ENCODE measurements around the gene CA4.

CA4 gene

DNA sequence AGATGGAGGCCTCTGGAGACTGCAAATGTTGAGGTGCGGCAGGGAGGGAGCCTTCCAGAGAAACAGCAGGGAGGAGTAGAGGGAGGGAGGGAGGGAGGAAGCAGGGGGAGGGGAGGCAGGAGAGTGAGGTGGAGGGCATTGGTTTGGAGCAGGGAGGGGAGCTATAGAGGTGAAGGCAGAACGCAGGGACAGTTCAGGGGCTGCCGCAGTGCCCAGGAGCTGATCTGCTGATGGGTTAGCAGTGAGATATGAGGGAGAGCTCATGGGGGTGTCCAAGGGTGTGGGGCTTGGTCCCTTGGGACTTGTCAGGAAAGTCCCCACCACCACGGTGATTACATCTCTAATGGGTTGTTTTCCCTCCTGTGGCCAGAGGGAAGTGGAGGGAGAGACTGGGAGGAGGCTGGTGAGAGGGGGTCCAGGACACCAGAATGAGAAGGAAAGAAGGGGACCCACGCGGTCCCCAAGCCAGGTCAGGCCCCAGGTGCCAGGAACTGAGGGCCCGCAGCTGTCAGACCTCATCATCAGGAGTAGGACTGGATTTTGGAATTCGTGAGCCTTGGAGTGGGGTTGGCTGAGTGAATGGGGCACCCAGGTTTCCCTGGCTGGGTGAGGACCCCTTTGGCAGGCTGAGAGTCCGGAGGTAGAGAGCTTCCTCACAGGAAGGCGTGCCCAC lies 11.2 kb downstream of the CA4 start (continued):
- no peak for TF ChIP-seq PRDM1 (tag by site-specific recombination; IDR thresholded peaks at IDR 0.05)

DNA sequence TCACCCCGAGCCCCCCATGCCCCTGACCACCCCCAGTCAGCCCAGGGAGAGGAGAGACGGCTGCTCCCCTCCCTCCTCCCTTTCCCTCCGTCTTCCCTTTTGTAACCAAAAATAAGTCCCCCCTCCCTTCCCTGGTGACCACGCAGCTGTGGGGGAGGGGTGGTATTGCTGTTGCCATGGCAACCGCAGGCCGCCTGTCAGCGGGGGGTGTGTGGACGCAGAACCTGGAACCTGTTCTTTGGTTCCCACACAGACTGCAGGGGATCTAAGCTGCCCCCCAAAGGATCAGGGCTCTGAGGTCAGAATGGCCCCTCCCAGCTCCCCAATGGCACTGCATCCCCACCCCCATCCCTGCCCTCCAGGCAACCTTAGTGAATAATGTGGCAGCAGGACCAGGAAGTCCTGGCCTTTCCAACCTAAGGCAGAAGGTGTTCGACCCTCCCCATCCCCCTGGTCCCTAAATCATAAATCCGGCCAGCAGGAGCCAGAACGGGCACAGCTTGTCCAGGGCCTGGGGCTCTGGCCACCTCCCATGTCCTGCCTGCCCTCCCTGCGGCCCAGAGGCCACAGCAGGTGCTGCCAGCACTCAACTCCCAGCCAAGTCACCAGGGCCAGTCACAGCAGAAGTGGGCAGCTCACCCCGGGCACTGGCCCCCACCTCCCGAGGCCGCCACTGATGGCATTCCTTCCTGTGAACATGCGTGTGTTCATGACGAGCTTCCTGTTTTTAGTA lies 12.0 kb downstream of the CA4 start:
- H3K27ac ChIP-seq (ENCODE audit: extremely low read depth, low read depth, low read length), result no peak overlapping the region

DNA sequence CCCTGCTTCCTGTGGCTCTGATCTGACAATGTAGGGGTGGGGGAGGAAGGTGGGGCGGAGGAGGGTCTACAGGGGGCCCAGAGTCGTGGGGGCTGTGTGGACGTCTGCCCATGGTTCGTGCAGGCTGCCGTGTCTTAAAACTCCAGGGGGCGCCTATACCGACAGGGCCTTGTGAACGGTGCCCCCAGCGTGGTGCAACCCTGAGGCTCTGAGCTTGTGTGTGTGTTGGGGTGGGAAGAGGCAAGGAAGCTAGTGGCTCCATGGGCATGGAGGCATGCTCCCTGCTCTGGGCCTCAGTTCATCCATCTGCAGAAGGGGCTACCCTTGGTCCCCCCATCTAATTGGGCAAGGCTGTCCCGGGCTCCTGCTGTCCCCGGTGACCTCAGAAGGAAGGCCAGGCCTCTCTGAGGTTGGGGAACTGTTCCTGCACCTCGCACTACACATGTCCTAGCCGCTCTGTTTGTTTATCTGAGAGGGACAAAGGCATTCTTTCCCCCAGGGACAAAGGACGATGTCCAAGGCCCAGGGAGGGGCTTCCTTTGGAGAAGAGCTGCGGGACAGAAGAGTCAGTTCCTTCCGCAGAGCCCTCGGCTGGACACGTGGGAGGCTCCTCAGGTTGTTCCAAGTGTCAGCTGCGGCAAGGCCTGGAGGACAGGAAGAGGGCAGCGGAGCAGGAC lies 13.5 kb downstream of the CA4 start:
- ChIA-PET CTCF (interaction anchor here (1.4 kb wide), 1 partner anchor 11 kb away, joined by 4 read pairs; no protein-coding TSS in a partner anchor), POLR2A (no interaction called here)
- Histone ChIP-seq H3K9me3 (ENCODE audit: control insufficient read depth, insufficient read depth, low read depth, low read length) (no peaks in the 10 kb centered on the region), H3K4me1 (ENCODE audit: control insufficient read depth, insufficient read depth, low read length) (no peaks in the 10 kb centered on the region), H3K4me3 (ENCODE audit: low read depth, low read length) (no peak overlapping the region), H3K27ac (ENCODE audit: extremely low read depth, low read depth, low read length) (no peak overlapping the region), H3K36me3 (ENCODE audit: control insufficient read depth in 2 of 2, insufficient read depth in 1 of 2, low read length in 2 of 2) (no peaks in the 10 kb centered on the region)
- TF ChIP-seq ZNF341 (tag by site-specific recombination; IDR thresholded peaks at IDR 0.05; ENCODE audit: low read depth) (peak; percentile 64), ZFHX2 (tag by site-specific recombination; conservative IDR thresholded peaks at IDR 0.05) (peak; percentile 34; the same call in 1 of the 2 replicates), ZNF24 (tag by site-specific recombination; IDR thresholded peaks at IDR 0.05) (0 out of 2 replicates have a peak, but pooled peaks have one; percentile 18), ZNF2 (tag by site-specific recombination; IDR thresholded peaks at IDR 0.05) (no peak), SCRT2 (tag by site-specific recombination; IDR thresholded peaks at IDR 0.05) (no peak), GLIS1 (tag by site-specific recombination; IDR thresholded peaks at IDR 0.05) (peak; percentile 90), ZNF146 (tag by site-specific recombination; IDR thresholded peaks at IDR 0.05) (no peak), ZIC2 (tag by site-specific recombination; IDR thresholded peaks at IDR 0.05) (peak; percentile 100), GLIS2 (tag by site-specific recombination; IDR thresholded peaks at IDR 0.05) (peak; percentile 65), SALL2 (tag by site-specific recombination; IDR thresholded peaks at IDR 0.05; ENCODE audit: borderline replicate concordance) (no peak), ZNF423 (tag by site-specific recombination; IDR thresholded peaks at IDR 0.05) (peak; percentile 95), ZNF555 (tag by site-specific recombination; conservative IDR thresholded peaks at IDR 0.05) (no peak), ZNF292 (tag by site-specific recombination; IDR thresholded peaks at IDR 0.05; ENCODE audit: borderline replicate concordance, low read depth) (no peak), ZBTB17 (tag by site-specific recombination; IDR thresholded peaks at IDR 0.05) (peak; percentile 7; the same call in 1 of the 2 replicates)
- TF ChIP-seq, protein P1, sequence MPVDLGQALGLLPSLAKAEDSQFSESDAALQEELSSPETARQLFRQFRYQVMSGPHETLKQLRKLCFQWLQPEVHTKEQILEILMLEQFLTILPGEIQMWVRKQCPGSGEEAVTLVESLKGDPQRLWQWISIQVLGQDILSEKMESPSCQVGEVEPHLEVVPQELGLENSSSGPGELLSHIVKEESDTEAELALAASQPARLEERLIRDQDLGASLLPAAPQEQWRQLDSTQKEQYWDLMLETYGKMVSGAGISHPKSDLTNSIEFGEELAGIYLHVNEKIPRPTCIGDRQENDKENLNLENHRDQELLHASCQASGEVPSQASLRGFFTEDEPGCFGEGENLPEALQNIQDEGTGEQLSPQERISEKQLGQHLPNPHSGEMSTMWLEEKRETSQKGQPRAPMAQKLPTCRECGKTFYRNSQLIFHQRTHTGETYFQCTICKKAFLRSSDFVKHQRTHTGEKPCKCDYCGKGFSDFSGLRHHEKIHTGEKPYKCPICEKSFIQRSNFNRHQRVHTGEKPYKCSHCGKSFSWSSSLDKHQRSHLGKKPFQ (tag by site-specific recombination; IDR thresholded peaks at IDR 0.05), result no peak
- TF ChIP-seq, protein P2, sequence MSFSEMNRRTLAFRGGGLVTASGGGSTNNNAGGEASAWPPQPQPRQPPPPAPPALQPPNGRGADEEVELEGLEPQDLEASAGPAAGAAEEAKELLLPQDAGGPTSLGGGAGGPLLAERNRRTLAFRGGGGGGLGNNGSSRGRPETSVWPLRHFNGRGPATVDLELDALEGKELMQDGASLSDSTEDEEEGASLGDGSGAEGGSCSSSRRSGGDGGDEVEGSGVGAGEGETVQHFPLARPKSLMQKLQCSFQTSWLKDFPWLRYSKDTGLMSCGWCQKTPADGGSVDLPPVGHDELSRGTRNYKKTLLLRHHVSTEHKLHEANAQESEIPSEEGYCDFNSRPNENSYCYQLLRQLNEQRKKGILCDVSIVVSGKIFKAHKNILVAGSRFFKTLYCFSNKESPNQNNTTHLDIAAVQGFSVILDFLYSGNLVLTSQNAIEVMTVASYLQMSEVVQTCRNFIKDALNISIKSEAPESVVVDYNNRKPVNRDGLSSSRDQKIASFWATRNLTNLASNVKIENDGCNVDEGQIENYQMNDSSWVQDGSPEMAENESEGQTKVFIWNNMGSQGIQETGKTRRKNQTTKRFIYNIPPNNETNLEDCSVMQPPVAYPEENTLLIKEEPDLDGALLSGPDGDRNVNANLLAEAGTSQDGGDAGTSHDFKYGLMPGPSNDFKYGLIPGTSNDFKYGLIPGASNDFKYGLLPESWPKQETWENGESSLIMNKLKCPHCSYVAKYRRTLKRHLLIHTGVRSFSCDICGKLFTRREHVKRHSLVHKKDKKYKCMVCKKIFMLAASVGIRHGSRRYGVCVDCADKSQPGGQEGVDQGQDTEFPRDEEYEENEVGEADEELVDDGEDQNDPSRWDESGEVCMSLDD (tag by site-specific recombination; IDR thresholded peaks at IDR 0.05), result no peak
- TF ChIP-seq, protein P3, sequence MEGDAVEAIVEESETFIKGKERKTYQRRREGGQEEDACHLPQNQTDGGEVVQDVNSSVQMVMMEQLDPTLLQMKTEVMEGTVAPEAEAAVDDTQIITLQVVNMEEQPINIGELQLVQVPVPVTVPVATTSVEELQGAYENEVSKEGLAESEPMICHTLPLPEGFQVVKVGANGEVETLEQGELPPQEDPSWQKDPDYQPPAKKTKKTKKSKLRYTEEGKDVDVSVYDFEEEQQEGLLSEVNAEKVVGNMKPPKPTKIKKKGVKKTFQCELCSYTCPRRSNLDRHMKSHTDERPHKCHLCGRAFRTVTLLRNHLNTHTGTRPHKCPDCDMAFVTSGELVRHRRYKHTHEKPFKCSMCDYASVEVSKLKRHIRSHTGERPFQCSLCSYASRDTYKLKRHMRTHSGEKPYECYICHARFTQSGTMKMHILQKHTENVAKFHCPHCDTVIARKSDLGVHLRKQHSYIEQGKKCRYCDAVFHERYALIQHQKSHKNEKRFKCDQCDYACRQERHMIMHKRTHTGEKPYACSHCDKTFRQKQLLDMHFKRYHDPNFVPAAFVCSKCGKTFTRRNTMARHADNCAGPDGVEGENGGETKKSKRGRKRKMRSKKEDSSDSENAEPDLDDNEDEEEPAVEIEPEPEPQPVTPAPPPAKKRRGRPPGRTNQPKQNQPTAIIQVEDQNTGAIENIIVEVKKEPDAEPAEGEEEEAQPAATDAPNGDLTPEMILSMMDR (tag by site-specific recombination; IDR thresholded peaks at IDR 0.05), result peak; percentile 70

More for the DNA sequence above, 12.0 kb downstream of the CA4 start:
- ChIA-PET CTCF (interaction anchor here (0.6 to 0.8 kb wide), 3 partner anchors 15 to 243 kb away, joined by 3 read pairs; no protein-coding TSS in a partner anchor), POLR2A (interaction anchor here (0.7 kb wide), 1 partner anchor 59 kb away, joined by 5 read pairs; no protein-coding TSS in a partner anchor)
- Histone ChIP-seq H3K4me1 (ENCODE audit: control insufficient read depth, insufficient read depth, low read length) (no peaks in the 10 kb centered on the region), H3K4me3 (ENCODE audit: low read depth, low read length) (no peak overlapping the region), H3K9me3 (ENCODE audit: control insufficient read depth, insufficient read depth, low read depth, low read length) (no peaks in the 10 kb centered on the region), H3K36me3 (ENCODE audit: control insufficient read depth in 2 of 2, insufficient read depth in 1 of 2, low read length in 2 of 2) (no peaks in the 10 kb centered on the region)
- TF ChIP-seq ZNF394 (tag by site-specific recombination; IDR thresholded peaks at IDR 0.05; ENCODE audit: borderline replicate concordance) (no peak), ZIC2 (tag by site-specific recombination; IDR thresholded peaks at IDR 0.05) (peak; percentile 50), RBAK (tag by site-specific recombination; IDR thresholded peaks at IDR 0.05) (no peak), ZNF560 (tag by site-specific recombination; IDR thresholded peaks at IDR 0.05; ENCODE audit: borderline replicate concordance) (no peak), ZNF423 (tag by site-specific recombination; IDR thresholded peaks at IDR 0.05) (no peak), ZNF510 (tag by site-specific recombination; IDR thresholded peaks at IDR 0.05; ENCODE audit: insufficient replicate concordance) (no peak), ZNF433 (tag by site-specific recombination; IDR thresholded peaks at IDR 0.05; ENCODE audit: low read depth) (no peak), ZNF600 (tag by site-specific recombination; IDR thresholded peaks at IDR 0.05) (peak; percentile 65), GLIS1 (tag by site-specific recombination; IDR thresholded peaks at IDR 0.05) (peak; percentile 76), ZNF768 (tag by site-specific recombination; IDR thresholded peaks at IDR 0.05) (no peak), HOXD13 (CRISPR knock-in tag; IDR thresholded peaks at IDR 0.05; ENCODE audit: borderline replicate concordance) (no peak)

All from HEK293 (cell line).